ENCODE data around the gene CLN5.
A peak's percentile ranks its signal among the peaks of the same experiment; 100 is the strongest.
"Not testable (repeated sequence)": the region's sequence is repeated elsewhere in the genome, so short reads cannot be mapped to it uniquely, and the experiment has no call there.

The CLN5 gene

DNA sequence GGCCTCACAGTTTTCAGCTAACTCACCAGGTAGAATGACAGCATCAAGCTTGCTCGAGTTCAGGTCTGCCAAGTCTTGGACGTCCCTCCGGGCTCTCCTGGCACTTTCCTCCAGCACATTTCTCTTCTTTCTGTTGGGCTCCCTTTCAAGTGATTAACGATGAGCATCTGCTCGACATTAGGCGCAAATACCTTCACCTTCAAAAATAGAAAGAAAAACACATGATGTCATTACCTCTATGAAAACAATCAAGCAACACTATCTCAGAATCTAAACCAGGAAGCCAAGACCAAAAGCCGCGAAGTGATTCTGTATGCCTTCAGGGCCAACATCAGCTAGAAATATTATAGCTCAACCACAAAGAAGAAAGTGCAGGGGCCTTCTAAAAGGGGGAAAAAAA lies 15.4 kb upstream of the CLN5 start:
- DNase-seq = peak; percentile 95 to 96

DNA sequence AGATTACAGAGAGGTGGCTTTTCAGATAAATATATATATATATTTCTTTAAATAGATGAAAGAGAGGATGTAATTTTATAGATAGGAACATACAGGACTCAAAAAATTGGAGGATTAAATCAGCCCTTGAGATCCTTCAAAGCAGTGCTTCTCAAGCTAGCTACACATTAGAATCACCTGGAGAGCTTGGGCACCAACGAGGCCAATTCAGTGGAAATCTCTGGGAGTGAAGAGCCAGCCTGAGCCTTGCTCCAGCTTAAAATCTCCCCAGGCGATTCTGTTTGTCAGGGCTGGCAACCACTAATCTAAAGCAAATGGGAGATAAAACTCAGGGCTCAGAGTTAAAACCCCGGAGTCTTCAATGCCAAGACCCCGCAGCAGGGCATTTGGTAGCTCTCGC lies 15.0 kb upstream of the CLN5 start:
- DNase-seq = peak in 1 of 2 experiments; percentile 23

DNA sequence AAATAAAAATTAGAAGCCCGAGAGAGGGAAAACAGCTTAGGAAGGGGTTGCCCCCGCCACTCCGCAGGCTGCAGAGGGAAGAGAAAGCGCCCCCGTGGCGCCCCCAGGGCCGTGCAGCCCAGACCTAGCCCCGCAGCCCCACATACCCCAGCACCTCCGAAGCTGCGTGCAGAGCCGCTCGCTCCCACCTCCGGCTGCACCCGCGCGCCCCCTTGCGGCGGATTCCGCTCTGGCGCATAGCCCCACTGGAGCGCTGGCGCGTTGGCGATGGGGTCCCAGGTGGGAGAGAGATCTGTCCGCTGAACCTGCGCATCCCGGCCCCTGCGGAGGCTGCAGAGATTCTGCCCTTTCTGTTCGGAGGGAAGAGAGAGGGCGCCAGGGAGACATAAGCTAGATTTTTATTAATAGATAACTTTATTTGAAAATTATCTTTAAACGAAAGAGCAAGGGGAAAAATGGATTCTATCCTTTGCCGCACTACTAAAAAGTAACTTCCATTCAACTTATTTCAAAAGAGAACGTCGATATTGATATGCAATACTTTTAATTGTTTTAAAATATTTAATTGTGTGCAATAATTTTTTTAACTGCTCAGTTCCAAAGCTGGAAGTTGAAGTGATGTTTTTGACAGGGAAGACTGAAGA lies 11.7 kb upstream of the CLN5 start:
- DNase-seq = peak in 1 of 2 experiments; percentile 28

DNA sequence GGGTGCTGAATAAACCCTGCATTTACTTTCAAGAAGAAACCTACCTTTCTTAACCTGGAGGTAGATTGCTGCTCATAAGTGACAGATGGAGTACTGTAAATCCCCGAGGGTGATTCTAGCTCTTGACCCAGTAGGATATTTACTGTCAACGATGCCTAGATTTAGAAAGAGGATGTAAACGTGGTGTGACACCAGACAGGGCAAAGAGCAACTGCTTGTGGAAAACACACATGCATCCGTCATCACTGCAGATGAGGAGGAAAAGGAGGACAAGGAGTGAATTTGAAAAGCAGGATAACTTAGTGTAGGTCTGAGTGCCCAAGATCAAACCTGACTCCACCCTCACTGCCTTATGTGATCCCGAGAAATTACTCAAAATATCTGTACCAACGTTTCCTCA lies 9.8 kb upstream of the CLN5 start:
- DNase-seq = no peak

DNA sequence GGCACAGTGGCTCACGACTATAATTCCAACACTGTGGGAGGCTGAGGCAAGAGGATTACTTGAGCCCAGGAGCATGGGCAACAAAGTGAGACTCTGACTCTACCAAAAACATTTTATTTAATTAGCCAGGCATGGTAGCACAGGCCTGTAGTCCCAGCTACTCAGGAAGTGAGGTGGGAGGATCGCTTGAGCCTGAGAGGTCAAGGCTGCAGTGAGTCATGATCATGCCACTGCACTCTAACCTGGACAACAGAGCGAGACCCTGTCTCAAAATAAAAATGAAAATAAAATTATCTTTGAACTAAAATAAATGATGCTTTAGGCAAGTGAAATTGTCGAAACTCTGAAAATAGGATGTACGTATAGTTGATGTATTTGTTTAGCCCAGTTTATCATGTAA lies 8.2 kb upstream of the CLN5 start:
- DNase-seq = no peak

DNA sequence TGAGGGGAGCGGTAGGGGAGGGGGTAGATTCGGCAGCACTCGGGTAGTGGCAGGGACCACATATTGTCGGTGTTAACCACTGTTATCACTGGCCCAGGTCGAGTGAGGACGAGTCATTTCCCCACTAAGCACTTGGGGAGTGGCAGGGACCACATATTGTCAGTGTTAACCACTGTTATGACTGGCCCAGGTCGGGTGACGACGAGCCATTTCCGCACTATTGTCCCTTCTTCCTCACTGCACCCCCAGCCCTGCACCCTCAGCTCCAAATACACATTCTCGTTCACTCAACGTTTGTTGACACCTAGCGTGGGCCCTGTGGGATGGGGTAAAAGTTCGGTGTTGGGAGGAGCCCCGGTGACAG lies 467 bp upstream of the CLN5 start:
- no peak for DNase-seq

DNA sequence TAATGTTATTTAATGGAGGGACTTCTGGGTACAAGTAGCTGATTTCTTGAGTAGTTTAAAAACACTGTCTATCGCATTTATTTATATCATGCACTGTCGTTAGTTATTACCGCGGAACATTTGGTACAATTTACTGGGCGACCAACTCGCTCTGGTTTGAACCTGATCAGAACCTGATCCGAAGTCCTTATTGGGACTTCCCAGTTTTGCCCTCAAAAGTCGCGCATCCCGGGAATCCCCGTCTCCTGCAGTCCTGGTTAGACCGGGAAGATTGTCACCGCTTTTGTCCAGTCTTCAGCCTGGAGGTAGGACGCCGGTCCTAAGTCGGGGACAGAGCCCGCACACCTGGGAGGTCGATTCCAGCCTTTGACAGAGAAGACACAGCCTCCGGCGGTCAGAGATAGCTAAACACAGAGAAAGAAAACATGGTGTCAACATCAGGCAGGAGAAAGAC lies 694 bp downstream of the CLN5 start:
- peak in 1 of 2 experiments; percentile 18 for DNase-seq

DNA sequence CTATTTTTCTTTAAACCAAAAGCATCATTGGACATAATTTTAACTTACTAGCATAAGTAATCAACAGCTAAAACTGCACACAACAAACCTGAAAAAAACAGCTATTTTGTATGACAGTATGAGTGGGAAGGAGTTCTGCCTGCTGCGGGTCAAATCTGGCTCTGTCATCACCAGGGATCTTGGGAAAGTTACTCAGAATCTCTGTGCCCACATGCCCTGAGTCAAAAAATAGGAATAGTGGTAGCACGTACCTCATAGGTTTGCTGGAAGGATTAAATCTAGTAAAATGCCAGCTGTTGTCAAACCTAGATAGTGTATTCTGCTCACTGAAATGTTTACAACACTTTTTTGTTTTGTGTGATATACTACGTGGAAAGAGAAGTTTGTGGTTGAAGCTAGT lies 1.1 kb downstream of the CLN5 start:
- no peak for DNase-seq

DNA sequence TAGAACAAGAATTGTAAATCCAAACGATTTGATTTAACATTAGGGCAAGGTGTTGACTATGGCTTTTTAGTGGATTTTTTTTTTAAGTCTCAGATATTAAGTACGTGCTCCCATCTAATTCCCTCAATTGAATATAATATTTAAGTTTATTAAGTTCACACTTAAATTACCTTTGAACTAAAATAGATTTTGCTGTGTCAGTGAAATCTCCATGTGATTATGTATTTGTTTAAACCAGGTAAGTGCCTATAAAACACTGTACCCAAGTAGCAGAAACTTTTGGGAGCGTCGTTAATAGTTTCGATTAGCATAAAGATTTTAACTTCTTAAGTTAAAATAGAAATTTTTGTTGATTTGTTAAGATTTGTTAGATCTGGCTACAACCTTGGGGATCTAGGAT lies 1.6 kb downstream of the CLN5 start:
- no peak for DNase-seq

DNA sequence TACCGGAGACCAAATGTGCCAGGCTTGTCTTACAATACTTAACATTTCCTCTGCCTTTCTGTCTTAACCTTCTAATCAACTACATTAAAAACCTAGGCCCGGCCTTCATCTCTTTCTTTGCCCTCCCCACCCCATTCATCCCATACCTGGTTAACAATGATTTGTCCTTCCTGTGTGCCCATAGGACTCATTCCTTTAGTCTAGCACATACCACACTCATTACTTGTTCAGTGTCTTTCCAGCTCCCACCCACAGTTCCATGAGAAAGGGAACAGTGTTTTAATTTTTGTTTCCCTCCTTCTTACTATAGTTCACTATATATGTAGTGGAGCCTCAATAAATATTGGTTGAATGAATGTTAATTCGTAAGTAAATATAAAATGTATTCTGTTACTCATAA lies 2.4 kb downstream of the CLN5 start:
- DNase-seq = no peak

DNA sequence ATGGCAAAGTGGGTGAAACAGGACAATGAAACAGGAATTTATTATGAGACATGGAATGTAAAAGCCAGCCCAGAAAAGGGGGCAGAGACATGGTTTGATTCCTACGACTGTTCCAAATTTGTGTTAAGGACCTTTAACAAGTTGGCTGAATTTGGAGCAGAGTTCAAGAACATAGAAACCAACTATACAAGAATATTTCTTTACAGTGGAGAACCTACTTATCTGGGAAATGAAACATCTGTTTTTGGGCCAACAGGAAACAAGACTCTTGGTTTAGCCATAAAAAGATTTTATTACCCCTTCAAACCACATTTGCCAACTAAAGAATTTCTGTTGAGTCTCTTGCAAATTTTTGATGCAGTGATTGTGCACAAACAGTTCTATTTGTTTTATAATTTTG lies 8.6 kb downstream of the CLN5 start:
- no peak for DNase-seq

DNA sequence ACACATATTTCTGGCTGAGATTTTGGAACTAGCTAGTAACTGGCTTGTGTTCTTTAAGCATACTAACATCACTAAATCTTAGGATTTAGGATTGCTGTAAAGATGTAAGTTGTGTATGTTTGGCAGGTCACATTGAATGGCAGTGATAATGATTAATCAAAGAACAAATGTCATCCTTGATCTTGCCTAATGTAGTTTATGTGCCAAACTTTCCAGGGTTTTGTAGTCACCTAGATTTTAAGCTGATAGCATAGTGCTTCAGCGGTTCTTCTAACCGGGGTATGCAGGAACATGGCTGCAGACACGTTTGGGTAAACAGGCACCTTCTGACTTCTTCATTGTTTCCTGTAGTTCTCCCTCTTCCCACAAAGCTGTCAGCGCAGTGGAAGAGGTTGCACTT lies 9.7 kb downstream of the CLN5 start:
- no peak for DNase-seq

DNA sequence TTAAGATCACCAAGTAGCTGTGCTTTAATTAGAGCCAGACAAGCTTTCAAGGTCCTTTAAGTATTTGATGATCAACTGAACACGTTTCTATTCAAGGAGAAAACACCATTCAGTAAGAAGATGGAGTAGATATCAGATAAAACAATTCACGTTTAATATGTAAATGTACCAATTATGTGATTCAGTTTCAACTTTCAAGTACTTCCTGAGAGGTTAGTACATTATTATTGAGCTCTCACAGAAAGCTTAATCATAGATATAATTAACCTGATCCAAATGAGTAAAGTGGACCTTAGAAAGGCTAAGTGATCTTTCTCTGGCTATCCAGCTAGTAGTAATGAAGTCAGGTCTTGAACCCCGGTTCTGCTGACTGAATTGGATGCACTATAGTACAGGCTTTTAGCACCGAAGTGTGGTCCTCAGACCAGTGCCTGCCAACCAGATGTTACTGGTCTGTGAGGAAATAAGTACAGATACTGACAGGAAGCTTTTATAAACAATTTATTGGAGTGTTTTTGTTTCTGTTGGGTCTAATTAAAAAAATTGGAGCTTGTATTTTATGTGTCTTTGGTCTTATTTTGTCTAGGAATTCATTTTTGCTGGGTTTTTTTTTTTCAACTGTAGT lies 10.2 kb downstream of the CLN5 start:
- DNase-seq = no peak

DNA sequence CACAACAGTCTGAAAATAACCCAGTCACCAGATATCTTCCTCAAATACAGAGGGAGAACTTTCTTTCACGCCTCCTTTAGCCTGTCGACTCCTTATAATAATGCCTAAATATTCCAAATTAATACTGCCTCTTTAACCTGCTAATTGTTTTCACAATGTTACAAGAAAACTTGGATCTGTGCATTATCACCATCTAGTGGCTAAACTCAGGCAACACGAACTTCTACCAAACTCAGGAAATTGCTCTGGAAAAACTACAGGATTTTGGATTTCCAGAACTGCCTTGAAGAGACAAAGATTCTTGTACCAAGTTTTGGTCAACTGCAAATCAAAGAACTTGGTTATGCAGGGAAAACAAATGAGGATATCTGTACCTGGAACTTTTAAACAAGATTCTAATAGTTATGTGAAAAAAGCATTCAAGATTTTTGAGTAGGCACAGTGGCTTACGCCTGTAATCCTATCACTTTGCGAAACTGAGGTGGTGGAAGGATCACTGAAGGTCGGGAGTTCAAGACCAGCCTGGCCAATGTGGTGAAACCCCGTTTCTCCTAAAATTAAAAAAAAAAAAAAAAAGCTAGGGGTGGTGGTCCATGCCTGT lies 10.8 kb downstream of the CLN5 start:
- DNase-seq = no peak

DNA sequence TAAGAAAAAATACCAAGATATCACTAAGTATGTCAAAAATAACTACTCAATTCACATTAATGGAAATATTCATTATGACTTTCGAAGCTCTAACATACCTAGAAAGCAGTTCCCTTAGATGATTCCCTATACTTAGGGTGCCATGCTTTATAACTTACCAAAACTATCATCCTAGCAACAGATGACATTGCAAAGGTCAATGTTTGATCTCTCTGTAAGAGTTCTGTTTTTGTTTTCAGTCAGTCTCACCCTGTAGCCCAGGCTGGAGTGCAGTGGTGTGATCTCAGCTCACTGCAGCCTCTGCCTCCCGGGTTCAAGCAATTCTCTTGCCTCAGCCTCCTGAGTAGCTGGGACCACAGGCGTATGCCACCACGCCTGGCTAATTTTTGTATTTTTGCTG lies 16.5 kb downstream of the CLN5 start:
- not testable (repeated sequence) for DNase-seq

DNA sequence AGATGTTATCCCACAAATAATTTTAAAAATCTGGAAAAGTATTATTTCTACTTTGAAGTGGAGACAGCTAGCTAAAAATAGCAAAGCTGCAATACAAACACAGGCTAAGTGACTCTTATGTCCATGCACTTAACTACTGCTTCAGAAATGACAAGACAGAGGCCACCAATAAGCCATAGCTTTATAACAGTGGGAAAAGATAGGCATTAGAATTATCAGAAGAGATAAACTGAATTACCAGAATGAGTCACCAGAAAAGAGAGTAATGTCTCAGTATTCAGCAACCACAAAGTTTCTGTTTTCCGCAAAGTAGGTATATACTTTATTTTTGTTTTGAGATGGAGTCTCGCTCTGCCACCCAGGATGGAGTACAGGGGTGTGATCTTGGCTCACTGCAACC lies 17.1 kb downstream of the CLN5 start:
- no peak for DNase-seq

DNA sequence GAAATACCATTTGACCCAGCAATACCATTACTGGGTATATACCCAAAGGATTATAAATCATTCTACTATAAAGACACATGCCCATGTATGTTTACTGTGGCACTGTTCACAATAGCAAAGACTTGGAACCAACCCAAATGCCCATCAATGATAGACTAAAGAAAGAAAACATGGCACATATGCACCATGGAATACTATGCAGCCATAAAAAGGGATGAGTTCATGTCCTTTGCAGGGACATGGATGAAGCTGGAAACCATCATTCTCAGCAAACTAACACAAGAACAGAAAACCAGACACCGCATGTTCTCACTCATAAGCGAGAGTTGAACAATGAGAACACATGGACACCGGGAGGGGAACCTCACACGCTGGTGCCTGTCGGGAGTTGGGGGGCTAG lies 17.8 kb downstream of the CLN5 start:
- not testable (repeated sequence) for DNase-seq

DNA sequence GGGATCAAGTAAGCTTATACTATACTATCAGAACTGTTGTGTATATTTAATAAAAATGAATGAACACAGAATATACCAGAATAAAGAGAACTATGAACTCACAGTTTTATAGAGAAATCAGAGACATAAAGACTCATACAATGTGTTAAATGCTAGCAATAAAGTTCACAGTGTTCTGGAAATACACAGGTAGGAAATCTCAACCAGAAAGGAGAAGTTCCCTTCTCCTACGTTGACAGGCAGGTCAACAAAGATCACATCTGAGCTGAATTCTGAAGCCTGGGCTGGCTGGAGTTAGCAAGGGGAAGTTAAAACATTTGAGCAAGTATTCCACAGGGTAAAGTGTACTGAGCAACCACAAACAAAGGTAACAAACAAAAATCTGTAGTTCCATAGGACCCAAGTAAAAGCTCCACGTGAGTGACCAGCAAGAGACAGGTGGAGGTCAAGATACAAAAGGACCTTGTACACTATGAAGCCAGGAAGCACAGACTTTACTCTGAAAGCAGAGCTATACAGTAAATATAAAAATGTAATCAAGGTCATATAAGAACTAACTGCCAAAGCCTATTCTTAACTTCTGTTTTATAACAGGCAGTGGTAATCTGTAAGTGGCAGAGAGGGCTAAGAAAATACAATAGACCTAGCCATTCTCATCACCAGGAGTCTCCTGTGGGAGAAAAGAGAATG lies 22.1 kb downstream of the CLN5 start:
- DNase-seq = no peak

DNA sequence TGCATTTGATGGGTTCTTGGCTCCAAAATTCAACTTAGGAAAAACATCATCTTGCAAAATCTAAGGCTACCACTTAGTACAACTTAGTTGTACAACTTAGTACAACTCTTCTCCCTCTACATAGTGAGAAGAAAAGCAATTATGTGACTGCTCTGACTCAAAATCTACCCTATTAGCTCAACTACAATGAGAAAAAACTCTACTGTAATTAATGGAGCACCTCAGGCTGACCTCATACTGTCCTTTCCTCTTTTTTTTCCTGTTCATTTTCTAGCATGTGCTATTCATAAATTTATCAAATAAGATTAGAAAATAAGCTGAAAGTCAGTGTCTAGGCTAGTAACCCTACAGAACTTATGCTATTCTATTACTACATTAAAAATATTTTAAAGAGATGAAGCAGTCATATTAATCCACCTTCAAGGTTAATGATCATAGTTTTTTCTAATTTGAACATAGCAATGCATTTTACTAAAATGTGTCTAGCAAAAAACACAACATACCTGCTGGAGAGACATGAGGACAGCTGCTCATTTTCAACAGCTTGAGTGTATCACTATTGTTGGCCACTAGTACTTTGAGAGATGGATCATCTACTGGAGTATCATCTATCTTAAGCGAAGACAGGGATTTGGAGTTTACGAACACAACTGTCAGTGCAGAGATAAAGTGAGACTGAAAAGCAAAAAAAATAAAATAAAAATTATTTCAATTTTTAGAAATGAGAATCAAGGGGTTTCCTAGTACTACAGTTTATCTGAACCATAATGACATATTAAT lies 23.2 kb downstream of the CLN5 start:
- no peak for DNase-seq

DNA sequence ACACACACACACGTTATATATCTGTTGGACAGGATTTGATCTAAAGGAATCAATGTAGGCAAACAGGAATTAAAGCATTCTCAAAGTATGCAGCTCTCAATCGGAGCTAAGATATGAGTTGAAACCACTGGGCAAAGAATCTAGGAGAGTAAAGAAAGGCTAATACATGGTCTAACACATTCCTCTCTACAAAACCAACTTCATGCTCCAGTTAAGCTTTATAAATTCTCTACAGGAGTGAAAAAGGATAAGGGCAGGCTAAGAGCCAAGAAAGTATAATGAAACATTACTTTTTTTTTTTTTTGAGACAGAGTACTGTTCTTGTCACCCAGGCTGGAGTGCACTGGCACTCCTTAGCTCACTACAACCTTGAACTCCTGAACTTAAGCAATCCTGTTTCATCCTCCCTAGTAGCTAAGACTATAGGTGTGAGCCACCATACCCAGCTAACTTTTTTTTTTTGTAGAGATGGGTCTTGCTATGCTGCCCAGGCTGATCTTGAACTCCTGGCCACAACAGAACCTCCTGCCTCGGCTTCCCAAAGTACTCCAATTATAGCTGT lies 24.5 kb downstream of the CLN5 start:
- DNase-seq = no peak

DNA sequence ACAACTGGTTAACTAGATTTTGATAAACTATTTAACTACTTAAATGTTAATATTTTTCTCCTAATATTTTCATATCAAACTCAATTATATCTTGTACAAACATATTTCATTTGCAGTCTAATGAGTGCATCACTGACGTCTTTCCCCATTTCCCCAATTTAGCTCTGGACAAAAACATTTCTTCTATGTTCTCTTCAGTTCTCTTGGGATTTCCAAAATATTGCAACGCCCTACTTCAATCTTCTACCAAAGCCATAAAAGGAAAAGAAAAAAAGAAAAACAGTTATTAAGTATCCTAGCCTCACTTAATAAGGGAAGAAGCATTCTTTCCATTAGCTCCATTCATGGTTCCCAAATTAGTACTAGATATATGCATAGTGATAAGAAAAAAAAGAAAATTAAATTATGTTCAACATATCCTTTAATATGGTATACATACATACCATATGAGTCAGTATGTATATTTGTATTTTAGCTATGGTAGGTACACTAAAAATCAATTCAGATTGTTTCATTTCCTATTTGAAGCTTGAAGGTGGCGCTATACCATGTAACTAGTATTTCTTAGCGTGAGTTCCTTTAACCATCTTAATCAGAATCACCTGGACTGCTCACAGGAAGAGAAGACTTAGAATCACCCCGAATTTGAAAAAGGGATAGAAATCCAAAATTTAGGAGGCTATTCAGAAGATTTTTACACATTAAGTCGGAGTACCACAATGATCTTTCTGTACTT lies 25.2 kb downstream of the CLN5 start:
- no peak for DNase-seq

DNA sequence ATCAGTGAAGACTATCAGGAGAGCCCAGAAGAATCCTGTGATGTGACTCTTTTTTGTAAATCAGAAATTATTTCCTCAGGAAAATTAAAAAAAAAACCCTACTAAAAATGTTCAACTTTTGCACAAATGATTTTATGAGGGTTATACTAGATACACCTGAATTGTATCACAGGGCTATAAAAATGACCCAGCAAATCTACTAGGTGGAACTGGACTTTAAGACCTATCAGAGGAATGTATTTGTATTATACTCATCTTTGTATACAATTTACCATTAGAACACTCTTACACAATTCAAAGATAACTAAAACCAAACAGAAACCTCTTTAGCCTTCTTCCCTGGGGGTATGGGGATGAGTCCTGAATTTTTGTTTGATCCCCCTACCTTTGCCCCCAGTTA lies 27.9 kb downstream of the CLN5 start:
- DNase-seq = no peak
